GM12878 (cell line): ENCODE data around the gene ITM2C.

Source experiments
- CTCF ChIP-seq, 3 experiments: IDR thresholded peaks in 2 of 3; conservative IDR thresholded peaks in 1 of 3; 2 replicates each; pipeline ENCODE4 v1.5.1; 2011; ENCODE audit warnings: low read depth in 3 of 3, low read length in 3 of 3, mild to moderate bottlenecking in 3 of 3, control low read depth in 2 of 3, moderate library complexity in 2 of 3, inconsistent platforms in 1 of 3, mixed read lengths in 1 of 3; ENCODE audit not compliant: control insufficient read depth in 2 of 3, insufficient read depth in 1 of 3; ENCODE audit errors: extremely low read depth in 1 of 3
- POLR2A ChIP-seq: IDR thresholded peaks from 2 replicates; pipeline ENCODE4 v1.6.1; 2011; ENCODE audit warnings: low read depth, mild to moderate bottlenecking, low read length
- RELB ChIP-seq: fragments of 450-650 bp; IDR thresholded peaks from 2 replicates; pipeline ENCODE4 v1.6.1; 2017; ENCODE audit warnings: low read depth, mild to moderate bottlenecking, moderate library complexity
- SKIL ChIP-seq: fragments of 450-650 bp; IDR thresholded peaks from 2 replicates; pipeline ENCODE4 v1.6.1; 2017; ENCODE audit warnings: mild to moderate bottlenecking, low read depth, inconsistent platforms; ENCODE audit not compliant: poor library complexity, severe bottlenecking

GRCh38 chr2:230909841-230910545 is 45.3 kb downstream of the ITM2C start:
- no peak for TF ChIP-seq SKIL
- TF ChIP-seq RELB, result no peak
- no peak for TF ChIP-seq CTCF (IDR thresholded peaks at IDR 0.05 in 2 of 3, conservative IDR thresholded peaks at IDR 0.05 in 1 of 3; ENCODE audit: control insufficient read depth in 2 of 3, extremely low read depth in 1 of 3, insufficient read depth in 1 of 3, low read depth in 3 of 3, low read length in 3 of 3)
- TF ChIP-seq POLR2A, result no peak
